ENCODE measurements around the gene SETX.
"Not testable (repeated sequence)": the region's sequence is repeated elsewhere in the genome, so short reads cannot be mapped to it uniquely, and the experiment has no call there.

SETX gene

GRCh38 chr9:132287256-132287760 lies 67.5 kb downstream of the SETX start:
- no peak for DNase-seq (ENCODE audit: low spot score)

- peak; percentile 29 for DNase-seq (ENCODE audit: low spot score)
Measured at GRCh38 chr9:132283863-132284262, 70.9 kb downstream of the SETX start.

GRCh38 chr9:132283165-132283564 lies 71.6 kb downstream of the SETX start:
- no peak for DNase-seq (ENCODE audit: low spot score)

- DNase-seq (ENCODE audit: low spot score) = no peak
Measured at GRCh38 chr9:132274861-132275260, 79.9 kb downstream of the SETX start.

GRCh38 chr9:132269704-132270516 lies 84.9 kb downstream of the SETX start:
- not testable (repeated sequence) for DNase-seq (ENCODE audit: low spot score)

- DNase-seq (ENCODE audit: low spot score) = peak; percentile 50
Measured at GRCh38 chr9:132268725-132269352, 85.9 kb downstream of the SETX start.

GRCh38 chr9:132267660-132268059 lies 87.1 kb downstream of the SETX start:
- no peak for DNase-seq (ENCODE audit: low spot score)

GRCh38 chr9:132266017-132266416 lies 88.8 kb downstream of the SETX start:
- no peak for DNase-seq (ENCODE audit: low spot score)

GRCh38 chr9:132260846-132261245 lies 93.9 kb downstream of the SETX start:
- DNase-seq (ENCODE audit: low spot score) = no peak

- DNase-seq (ENCODE audit: low spot score) = no peak
Measured at GRCh38 chr9:132250324-132251262, 104.2 kb downstream of the SETX start.

- no peak for DNase-seq (ENCODE audit: low spot score)
Measured at GRCh38 chr9:132249690-132250089, 105.1 kb downstream of the SETX start.

GRCh38 chr9:132249123-132249522 lies 105.7 kb downstream of the SETX start:
- no peak for DNase-seq (ENCODE audit: low spot score)

- no peak for DNase-seq (ENCODE audit: low spot score)
Measured at GRCh38 chr9:132247942-132248341, 106.8 kb downstream of the SETX start.

GRCh38 chr9:132245465-132245864 lies 109.3 kb downstream of the SETX start:
- no peak for DNase-seq (ENCODE audit: low spot score)

- DNase-seq (ENCODE audit: low spot score) = peak; percentile 67
Measured at GRCh38 chr9:132244582-132245455, 110.0 kb downstream of the SETX start.

- no peak for DNase-seq (ENCODE audit: low spot score)
Measured at GRCh38 chr9:132243156-132244074, 111.4 kb downstream of the SETX start.

- no peak for DNase-seq (ENCODE audit: low spot score)
Measured at GRCh38 chr9:132242621-132243155, 112.1 kb downstream of the SETX start.

GRCh38 chr9:132241840-132242620 lies 112.8 kb downstream of the SETX start:
- DNase-seq (ENCODE audit: low spot score) = no peak

GRCh38 chr9:132241483-132241839 lies 113.3 kb downstream of the SETX start:
- no peak for DNase-seq (ENCODE audit: low spot score)
